ENCODE measurements around the gene ZNF598.

DNA sequence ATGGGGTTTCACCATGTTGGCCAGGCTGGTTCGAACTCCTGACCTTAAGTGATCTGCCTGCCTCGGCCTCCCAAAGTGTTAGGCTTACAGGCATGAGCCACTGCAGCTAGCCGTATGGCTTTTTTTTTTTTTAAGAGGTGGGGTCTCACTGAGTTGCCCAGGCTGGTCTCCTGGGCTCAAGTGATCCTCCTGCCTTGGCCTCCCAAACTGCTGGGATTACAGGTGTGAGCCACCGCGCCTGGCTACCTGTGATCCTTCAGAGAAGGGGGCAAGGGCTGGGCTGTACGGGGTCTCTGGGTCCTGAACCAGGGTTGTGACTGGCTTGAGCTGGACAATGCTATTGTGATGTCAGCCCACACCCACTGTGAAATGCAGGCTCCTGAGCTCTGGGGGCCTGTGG is 43.2 kb downstream of the ZNF598 start, which contains the start of gene RNF151:
- TF ChIP-seq POLR2A (IDR thresholded peaks at IDR 0.05): no peak
- no peak for TF ChIP-seq POLR2AphosphoS5 (IDR thresholded peaks at IDR 0.05)
- TF ChIP-seq, protein P1, sequence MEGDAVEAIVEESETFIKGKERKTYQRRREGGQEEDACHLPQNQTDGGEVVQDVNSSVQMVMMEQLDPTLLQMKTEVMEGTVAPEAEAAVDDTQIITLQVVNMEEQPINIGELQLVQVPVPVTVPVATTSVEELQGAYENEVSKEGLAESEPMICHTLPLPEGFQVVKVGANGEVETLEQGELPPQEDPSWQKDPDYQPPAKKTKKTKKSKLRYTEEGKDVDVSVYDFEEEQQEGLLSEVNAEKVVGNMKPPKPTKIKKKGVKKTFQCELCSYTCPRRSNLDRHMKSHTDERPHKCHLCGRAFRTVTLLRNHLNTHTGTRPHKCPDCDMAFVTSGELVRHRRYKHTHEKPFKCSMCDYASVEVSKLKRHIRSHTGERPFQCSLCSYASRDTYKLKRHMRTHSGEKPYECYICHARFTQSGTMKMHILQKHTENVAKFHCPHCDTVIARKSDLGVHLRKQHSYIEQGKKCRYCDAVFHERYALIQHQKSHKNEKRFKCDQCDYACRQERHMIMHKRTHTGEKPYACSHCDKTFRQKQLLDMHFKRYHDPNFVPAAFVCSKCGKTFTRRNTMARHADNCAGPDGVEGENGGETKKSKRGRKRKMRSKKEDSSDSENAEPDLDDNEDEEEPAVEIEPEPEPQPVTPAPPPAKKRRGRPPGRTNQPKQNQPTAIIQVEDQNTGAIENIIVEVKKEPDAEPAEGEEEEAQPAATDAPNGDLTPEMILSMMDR (IDR thresholded peaks at IDR 0.05): no peak
